HUES48 (cell line): ENCODE measurements around the gene PEG3.
A peak's percentile ranks its signal among the peaks of the same experiment; 100 is the strongest.

Experiments used
- H3K27ac ChIP-seq: one replicate; pipeline ENCODE4 v1.7.0; 2013; ENCODE audit warnings: low read depth, low read length, inconsistent platforms
- H3K27me3 ChIP-seq: 2 replicates; pipeline ENCODE4 v1.6.1; 2013; ENCODE audit warnings: mild to moderate bottlenecking, low read length; ENCODE audit not compliant: control insufficient read depth, insufficient read depth
- H3K36me3 ChIP-seq: 2 replicates; pipeline ENCODE4 v1.6.1; 2013; ENCODE audit warnings: low read length; ENCODE audit not compliant: control insufficient read depth, insufficient read depth
- H3K4me1 ChIP-seq: 2 replicates; pipeline ENCODE4 v1.6.1; 2013; ENCODE audit warnings: mild to moderate bottlenecking, low read length; ENCODE audit not compliant: control insufficient read depth, insufficient read depth
- H3K4me3 ChIP-seq: 2 replicates; pipeline ENCODE4 v1.5.1; 2013; ENCODE audit warnings: mild to moderate bottlenecking, low read depth, low read length
- H3K9ac ChIP-seq: 2 replicates; pipeline ENCODE4 v1.6.1; 2013; ENCODE audit warnings: mild to moderate bottlenecking, low read depth, low read length, moderate library complexity
- H3K9me3 ChIP-seq: 2 replicates; pipeline ENCODE4 v1.6.1; 2013; ENCODE audit warnings: low read length; ENCODE audit not compliant: control insufficient read depth, insufficient read depth

PEG3 gene

GRCh38 chr19:56808717-56809392, 31.7 kb downstream of the PEG3 start:
- H3K4me1 ChIP-seq, result no peaks in the 10 kb centered on the region
- H3K27ac ChIP-seq, result no peak overlapping the region
- no peaks in the 10 kb centered on the region for H3K27me3 ChIP-seq
- no peak overlapping the region for H3K9ac ChIP-seq
- H3K36me3 ChIP-seq, result no peaks in the 10 kb centered on the region
- no peak overlapping the region for H3K4me3 ChIP-seq
- peaks cover 100% of the 10 kb centered on the region for H3K9me3 ChIP-seq

GRCh38 chr19:56806639-56807038, 33.9 kb downstream of the PEG3 start:
- Histone ChIP-seq H3K9me3 (peaks cover 99% of the 10 kb centered on the region), H3K27me3 (no peaks in the 10 kb centered on the region), H3K36me3 (no peaks in the 10 kb centered on the region)

More at GRCh38 chr19:56806639-56807038, 33.9 kb downstream of the PEG3 start:
- H3K27ac ChIP-seq, result no peak overlapping the region
- H3K9ac ChIP-seq, result no peak overlapping the region
- H3K4me1 ChIP-seq, result no peaks in the 10 kb centered on the region
- H3K4me3 ChIP-seq, result peak overlapping the region; percentile 35; the same call in 1 of the 2 replicates
